MM.1S (cell line): ENCODE results near the gene UTS2R.

Source experiments
- DNase-seq: peaks from one replicate; pipeline ENCODE4 v3.0.0-alpha.2; 2015
- H2AFZ ChIP-seq: fragments of 300-600 bp; sonication (generic); 2 replicates; pipeline ENCODE4 v1.6.0; 2016; ENCODE audit warnings: antibody characterized with exemption, low read length
- H3F3A ChIP-seq: fragments of 300-600 bp; sonication (generic); 2 replicates; pipeline ENCODE4 v1.6.1; 2016; ENCODE audit warnings: mild to moderate bottlenecking, antibody characterized with exemption, low read length, moderate library complexity, mixed read lengths; ENCODE audit not compliant: insufficient read depth
- H3K27ac ChIP-seq: fragments of 300-600 bp; sonication (generic); 2 replicates; pipeline ENCODE4 v1.5.1; 2016; ENCODE audit warnings: mild to moderate bottlenecking, low read length
- H3K27me3 ChIP-seq: fragments of 300-600 bp; sonication (generic); replicated peaks from 2 replicates; pipeline ENCODE4 v1.6.0; 2016; ENCODE audit warnings: low read length; ENCODE audit not compliant: insufficient read depth
- H3K36me3 ChIP-seq: fragments of 300-600 bp; sonication (generic); replicated peaks from 2 replicates; pipeline ENCODE4 v1.6.1; 2016; ENCODE audit warnings: mild to moderate bottlenecking, low read length, mixed read lengths; ENCODE audit not compliant: insufficient read depth
- H3K4me1 ChIP-seq: fragments of 300-600 bp; sonication (generic); 2 replicates; pipeline ENCODE4 v1.6.1; 2016; ENCODE audit warnings: low read length, mixed read lengths
- H3K4me2 ChIP-seq: fragments of 300-600 bp; sonication (generic); 2 replicates; pipeline ENCODE4 v1.6.0; 2016; ENCODE audit warnings: low read depth, low read length
- H3K4me3 ChIP-seq: fragments of 300-600 bp; sonication (generic); 2 replicates; pipeline ENCODE4 v1.5.1; 2016; ENCODE audit warnings: low read length, mixed read lengths
- H3K79me2 ChIP-seq: fragments of 300-600 bp; sonication (generic); 2 replicates; pipeline ENCODE4 v1.6.1; 2016; ENCODE audit warnings: mixed run types, low read length, mixed read lengths
- H3K9ac ChIP-seq: fragments of 300-600 bp; sonication (generic); 2 replicates; pipeline ENCODE4 v1.6.1; 2016; ENCODE audit warnings: low read length, mixed read lengths
- H3K9me2 ChIP-seq: fragments of 300-600 bp; sonication (generic); replicated peaks from 2 replicates; pipeline ENCODE4 v1.6.1; 2016; ENCODE audit warnings: mild to moderate bottlenecking, low read length, mixed read lengths; ENCODE audit not compliant: insufficient read depth
- H3K9me3 ChIP-seq: fragments of 300-600 bp; sonication (generic); replicated peaks from 2 replicates; pipeline ENCODE4 v1.6.1; 2016; ENCODE audit warnings: mild to moderate bottlenecking, low read length, mixed read lengths; ENCODE audit not compliant: insufficient read depth
- H4K20me1 ChIP-seq: fragments of 300-600 bp; sonication (generic); 2 replicates; pipeline ENCODE4 v1.6.1; 2016; ENCODE audit warnings: mild to moderate bottlenecking, low read length, moderate library complexity, mixed read lengths; ENCODE audit not compliant: insufficient read depth
- CTCF ChIP-seq: fragments of 300-600 bp; sonication (generic); IDR thresholded peaks from 2 replicates; pipeline ENCODE4 v1.5.1; 2016; ENCODE audit warnings: antibody characterized with exemption, low read length, mixed read lengths
- EZH2 ChIP-seq: fragments of 300-600 bp; sonication (generic); optimal IDR thresholded peaks from 2 replicates; pipeline ENCODE3; 2017; ENCODE audit warnings: low read depth, mild to moderate bottlenecking, antibody characterized with exemption, low read length, mixed read lengths
- EZH2phosphoT487 ChIP-seq: fragments of 300-600 bp; sonication (generic); IDR thresholded peaks from 2 replicates; pipeline ENCODE4 v1.6.1; 2018; ENCODE audit warnings: antibody characterized with exemption, low read length

Gene UTS2R

GRCh38 chr17:82388922-82389283 is 17.3 kb downstream of the UTS2R start:
- no peak for TF ChIP-seq EZH2
- TF ChIP-seq EZH2phosphoT487 = no peak
- no peak for TF ChIP-seq CTCF
- Histone ChIP-seq H3K9me3 (no peaks in the 10 kb centered on the region), H3K4me1 (no peaks in the 10 kb centered on the region), H3K4me2 (no peak overlapping the region), H3K9ac (no peak overlapping the region), H4K20me1 (no peaks in the 10 kb centered on the region), H3K27ac (no peak overlapping the region), H3F3A (no peaks in the 10 kb centered on the region), H3K9me2 (no peaks in the 10 kb centered on the region), H3K27me3 (no peaks in the 10 kb centered on the region), H3K36me3 (no peaks in the 10 kb centered on the region), H2AFZ (no peak overlapping the region), H3K4me3 (no peak overlapping the region), H3K79me2 (no peaks in the 10 kb centered on the region)
- DNase-seq = no peak

GRCh38 chr17:82389379-82389778 is 17.8 kb downstream of the UTS2R start:
- no peaks in the 10 kb centered on the region for H3K9me3 ChIP-seq
- H3K27me3 ChIP-seq = no peaks in the 10 kb centered on the region
- H3K27ac ChIP-seq = no peak overlapping the region
- H3K9me2 ChIP-seq = no peaks in the 10 kb centered on the region
- H2AFZ ChIP-seq = no peak overlapping the region
- no peak overlapping the region for H3K9ac ChIP-seq
- TF ChIP-seq CTCF = no peak
- no peak for TF ChIP-seq EZH2phosphoT487
- H3K36me3 ChIP-seq = no peaks in the 10 kb centered on the region
- H4K20me1 ChIP-seq = no peaks in the 10 kb centered on the region
- no peak overlapping the region for H3K4me2 ChIP-seq
- H3K4me3 ChIP-seq = no peak overlapping the region
- H3K79me2 ChIP-seq = no peaks in the 10 kb centered on the region
- no peak for DNase-seq
- H3K4me1 ChIP-seq = no peaks in the 10 kb centered on the region
- H3F3A ChIP-seq = no peaks in the 10 kb centered on the region

GRCh38 chr17:82390015-82390859 is 18.7 kb downstream of the UTS2R start:
- no peaks in the 10 kb centered on the region for H3K36me3 ChIP-seq
- H3K9ac ChIP-seq = no peak overlapping the region
- no peaks in the 10 kb centered on the region for H3K79me2 ChIP-seq
- no peak overlapping the region for H2AFZ ChIP-seq
- H3K9me3 ChIP-seq = no peaks in the 10 kb centered on the region
- H3K27me3 ChIP-seq = no peaks in the 10 kb centered on the region
- no peak overlapping the region for H3K4me2 ChIP-seq
- H4K20me1 ChIP-seq = no peaks in the 10 kb centered on the region
- TF ChIP-seq EZH2phosphoT487 = no peak
- no peak for TF ChIP-seq EZH2
- no peak for TF ChIP-seq CTCF
- H3K4me3 ChIP-seq = no peak overlapping the region
- no peaks in the 10 kb centered on the region for H3F3A ChIP-seq
- H3K4me1 ChIP-seq = no peaks in the 10 kb centered on the region
- no peak overlapping the region for H3K27ac ChIP-seq
- no peak for DNase-seq
- H3K9me2 ChIP-seq = no peaks in the 10 kb centered on the region
